ENCODE measurements around the gene ORC2. TPM values are rescaled to one million over a fixed set of nuclear protein-coding genes. Genes with fewer than 3 reads are reported as not detected.

Gene ORC2
- total RNA-seq, 1 donor from 2014 or later, result 38.3 TPM

DNA sequence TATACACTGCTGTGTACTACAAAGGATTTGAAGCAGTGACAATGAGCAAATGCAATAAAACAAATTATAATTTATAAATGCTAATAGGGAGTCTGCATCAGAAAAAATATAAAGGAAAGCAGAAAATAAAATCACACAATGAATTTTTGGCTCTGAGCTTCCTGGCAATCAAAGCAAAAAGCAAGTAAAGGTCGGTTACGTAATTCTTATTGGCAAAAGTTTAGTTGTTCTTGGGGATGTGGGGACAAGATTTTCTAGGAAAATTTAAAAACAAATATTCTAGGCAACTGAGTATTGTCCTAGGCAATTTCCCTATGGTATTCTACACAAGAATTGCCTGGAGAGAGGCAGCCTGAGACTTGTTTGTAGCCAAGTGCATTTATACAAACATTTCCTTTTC is 1.8 kb downstream of the ORC2 start:
- H3K36me3 Mint-ChIP-seq, result peaks cover 6% of the 10 kb centered on the region
- no peak for DNase-seq (ENCODE audit: extremely low spot score, unreplicated experiment)
- no peaks in the 10 kb centered on the region for H3K27me3 Mint-ChIP-seq
- H3K9me3 Mint-ChIP-seq, result no peaks in the 10 kb centered on the region
- TF ChIP-seq, protein P1, sequence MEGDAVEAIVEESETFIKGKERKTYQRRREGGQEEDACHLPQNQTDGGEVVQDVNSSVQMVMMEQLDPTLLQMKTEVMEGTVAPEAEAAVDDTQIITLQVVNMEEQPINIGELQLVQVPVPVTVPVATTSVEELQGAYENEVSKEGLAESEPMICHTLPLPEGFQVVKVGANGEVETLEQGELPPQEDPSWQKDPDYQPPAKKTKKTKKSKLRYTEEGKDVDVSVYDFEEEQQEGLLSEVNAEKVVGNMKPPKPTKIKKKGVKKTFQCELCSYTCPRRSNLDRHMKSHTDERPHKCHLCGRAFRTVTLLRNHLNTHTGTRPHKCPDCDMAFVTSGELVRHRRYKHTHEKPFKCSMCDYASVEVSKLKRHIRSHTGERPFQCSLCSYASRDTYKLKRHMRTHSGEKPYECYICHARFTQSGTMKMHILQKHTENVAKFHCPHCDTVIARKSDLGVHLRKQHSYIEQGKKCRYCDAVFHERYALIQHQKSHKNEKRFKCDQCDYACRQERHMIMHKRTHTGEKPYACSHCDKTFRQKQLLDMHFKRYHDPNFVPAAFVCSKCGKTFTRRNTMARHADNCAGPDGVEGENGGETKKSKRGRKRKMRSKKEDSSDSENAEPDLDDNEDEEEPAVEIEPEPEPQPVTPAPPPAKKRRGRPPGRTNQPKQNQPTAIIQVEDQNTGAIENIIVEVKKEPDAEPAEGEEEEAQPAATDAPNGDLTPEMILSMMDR (conservative IDR thresholded peaks at IDR 0.05), result no peak
- H3K27ac Mint-ChIP-seq, result no peak overlapping the region
- H3K4me1 Mint-ChIP-seq (ENCODE audit: unreplicated experiment), result peaks cover 27% of the 10 kb centered on the region
- peak overlapping the region; percentile 29 for H3K4me3 Mint-ChIP-seq

DNA sequence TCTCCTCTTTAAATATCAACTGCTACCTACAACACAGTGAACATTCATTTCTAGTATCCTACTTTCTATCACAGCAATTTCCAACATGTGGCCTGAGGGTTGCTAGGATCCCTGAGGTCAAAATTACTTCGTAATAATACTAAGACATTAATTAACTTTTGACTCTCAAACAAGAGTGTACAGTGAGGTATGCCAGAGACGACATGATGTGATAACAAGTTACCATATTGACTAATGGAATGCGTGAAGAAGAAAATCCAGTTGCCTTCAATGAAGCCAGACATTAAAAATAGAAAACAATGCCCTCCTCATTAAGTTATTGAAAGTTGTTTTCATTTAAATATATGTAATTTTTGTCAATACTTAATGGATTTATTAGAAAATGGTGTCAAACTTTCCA is 13.1 kb downstream of the ORC2 start:
- TF ChIP-seq, protein P1 (conservative IDR thresholded peaks at IDR 0.05), result no peak
- H3K36me3 Mint-ChIP-seq, result peaks cover 16% of the 10 kb centered on the region
- no peak overlapping the region for H3K4me3 Mint-ChIP-seq
- no peaks in the 10 kb centered on the region for H3K4me1 Mint-ChIP-seq (ENCODE audit: unreplicated experiment)
- H3K9me3 Mint-ChIP-seq, result no peaks in the 10 kb centered on the region
- no peak overlapping the region for H3K27ac Mint-ChIP-seq
- DNase-seq (ENCODE audit: extremely low spot score, unreplicated experiment), result no peak
- no peaks in the 10 kb centered on the region for H3K27me3 Mint-ChIP-seq

DNA sequence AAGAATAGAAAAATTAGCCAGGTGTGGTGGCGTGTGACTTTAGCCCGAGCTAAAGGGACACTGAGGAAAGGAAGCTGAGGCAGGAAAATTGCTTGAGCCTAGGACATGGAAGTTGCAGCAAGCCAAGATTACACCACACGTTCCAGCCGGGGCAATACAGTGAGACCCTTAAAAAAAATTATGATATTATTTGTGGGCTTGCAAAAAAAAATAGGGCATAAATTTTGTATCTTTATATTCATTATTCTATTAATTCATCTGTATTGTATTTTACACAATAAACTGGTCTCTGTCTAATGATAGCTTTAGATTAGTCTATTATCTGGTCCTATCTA is 18.1 kb downstream of the ORC2 start:
- Mint-ChIP-seq H3K27ac (no peak overlapping the region), H3K4me3 (no peak overlapping the region), H3K4me1 (ENCODE audit: unreplicated experiment) (no peaks in the 10 kb centered on the region), H3K27me3 (no peaks in the 10 kb centered on the region), H3K9me3 (no peaks in the 10 kb centered on the region), H3K36me3 (peaks cover 19% of the 10 kb centered on the region)
- TF ChIP-seq, protein P1 (conservative IDR thresholded peaks at IDR 0.05), result no peak
- DNase-seq (ENCODE audit: extremely low spot score, unreplicated experiment), result no peak

DNA sequence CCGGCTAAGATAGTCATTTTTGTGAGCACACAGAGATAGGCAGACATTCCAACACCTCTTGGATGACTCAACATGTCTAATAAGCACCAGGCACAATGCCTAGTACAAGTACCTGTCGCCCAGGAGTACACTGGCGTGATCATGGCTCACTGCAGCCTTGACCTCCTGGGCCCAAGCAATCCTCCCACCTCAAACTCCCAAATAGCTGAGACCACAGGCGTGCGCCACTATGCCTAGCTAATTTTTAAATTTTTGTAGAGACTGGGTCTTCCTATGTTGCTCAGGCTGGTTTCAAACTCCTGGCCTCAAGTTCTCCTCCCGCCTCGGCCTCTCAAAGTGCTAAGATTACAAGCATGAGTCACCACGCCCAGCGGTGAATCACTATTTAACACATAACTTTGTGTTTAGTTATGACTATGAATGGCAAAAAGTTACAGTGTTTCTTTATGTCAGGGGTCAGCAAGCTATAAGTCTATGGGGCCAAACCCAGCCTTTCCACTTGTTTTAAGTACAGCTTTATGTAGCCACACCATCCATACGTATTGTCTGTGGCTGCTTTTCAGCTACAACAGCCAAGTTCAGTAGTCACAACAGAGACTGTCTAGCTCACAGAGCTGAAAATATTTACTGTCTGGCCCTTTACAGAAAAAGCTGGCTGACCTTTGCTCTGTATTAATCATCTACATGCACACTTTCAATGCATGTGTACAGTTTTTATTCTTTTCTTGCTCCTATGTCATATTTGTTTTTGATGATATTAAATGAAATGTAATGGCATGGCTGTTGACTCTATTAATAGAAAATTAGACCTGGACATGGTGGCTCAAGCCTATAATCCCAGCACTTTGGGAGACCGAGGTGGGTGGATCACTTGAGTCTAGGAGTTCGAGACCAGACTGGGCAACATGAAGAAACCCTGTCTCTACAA is 18.7 kb downstream of the ORC2 start:
- Mint-ChIP-seq H3K27ac (peak overlapping the region; percentile 43), H3K9me3 (no peaks in the 10 kb centered on the region), H3K4me1 (ENCODE audit: unreplicated experiment) (no peaks in the 10 kb centered on the region), H3K4me3 (no peak overlapping the region), H3K27me3 (no peaks in the 10 kb centered on the region), H3K36me3 (peaks cover 17% of the 10 kb centered on the region)
- TF ChIP-seq, protein P1 (conservative IDR thresholded peaks at IDR 0.05), result no peak
- no peak for DNase-seq (ENCODE audit: extremely low spot score, unreplicated experiment)

DNA sequence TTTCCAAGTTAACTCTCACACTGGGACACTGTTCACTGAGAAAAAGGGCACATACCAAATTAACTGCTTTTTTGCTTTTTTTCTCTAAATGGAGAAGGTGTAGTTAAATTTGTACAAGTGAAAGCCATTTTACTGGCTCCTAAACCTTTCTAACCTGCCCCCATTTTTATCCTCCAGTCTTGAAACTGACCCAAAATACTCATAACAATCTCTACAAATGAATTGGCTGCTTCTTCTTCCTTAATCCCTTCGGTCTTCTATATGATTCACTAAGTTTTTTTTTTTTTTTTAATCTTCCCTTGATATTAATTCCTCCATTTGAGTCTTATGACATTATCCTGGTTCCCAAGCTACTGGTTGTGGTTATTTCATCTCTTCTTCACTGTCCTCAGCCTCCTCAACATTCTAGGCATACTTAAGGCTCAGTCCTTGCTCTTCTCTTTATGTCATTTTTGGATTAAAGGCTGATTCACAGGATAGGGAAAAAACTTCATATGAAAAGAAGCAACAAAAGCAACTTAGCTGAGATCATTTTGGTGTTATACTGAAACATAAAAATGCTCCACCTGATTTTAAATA is 19.8 kb downstream of the ORC2 start:
- Mint-ChIP-seq H3K4me1 (ENCODE audit: unreplicated experiment) (no peaks in the 10 kb centered on the region), H3K27me3 (no peaks in the 10 kb centered on the region), H3K9me3 (no peaks in the 10 kb centered on the region), H3K36me3 (peaks cover 18% of the 10 kb centered on the region), H3K4me3 (no peak overlapping the region), H3K27ac (no peak overlapping the region)
- no peak for DNase-seq (ENCODE audit: extremely low spot score, unreplicated experiment)
- TF ChIP-seq, protein P1 (conservative IDR thresholded peaks at IDR 0.05), result no peak
